NT2/D1 (cell line): ENCODE measurements around the gene ATP5MC3.

Source experiments
- SUZ12 ChIP-seq: IDR thresholded peaks from 2 replicates; pipeline ENCODE4 v1.6.1; 2011; ENCODE audit not compliant: insufficient read length, insufficient read depth; ENCODE audit errors: extremely low read depth
- YY1 ChIP-seq: IDR thresholded peaks from 2 replicates; pipeline ENCODE4 v1.6.1; 2011; ENCODE audit not compliant: insufficient read length, insufficient read depth

- TF ChIP-seq YY1: no peak
- no peak for TF ChIP-seq SUZ12
Observed at GRCh38 chr2:175187378-175187777, 5.9 kb upstream of the ATP5MC3 start.
